Astrocyte (in vitro differentiated cells and primary cell): Measurements from ENCODE around the gene HSF2.

Source experiments
- CTCF ChIP-seq: IDR thresholded peaks from 2 replicates; pipeline ENCODE4 v1.5.1; 2011; ENCODE audit warnings: low read depth, mild to moderate bottlenecking, inconsistent platforms, low read length, moderate library complexity; ENCODE audit not compliant: insufficient read depth
- EZH2 ChIP-seq: IDR thresholded peaks from 2 replicates; pipeline ENCODE4 v1.6.1; 2012; ENCODE audit warnings: mild to moderate bottlenecking, low read length, inconsistent platforms; ENCODE audit not compliant: insufficient read depth

GRCh38 chr6:122408702-122409458 is 9.4 kb downstream of the HSF2 start:
- TF ChIP-seq CTCF (no peak), EZH2 (no peak)
